ENCODE measurements around the gene KAT6B.

Gene KAT6B

DNA sequence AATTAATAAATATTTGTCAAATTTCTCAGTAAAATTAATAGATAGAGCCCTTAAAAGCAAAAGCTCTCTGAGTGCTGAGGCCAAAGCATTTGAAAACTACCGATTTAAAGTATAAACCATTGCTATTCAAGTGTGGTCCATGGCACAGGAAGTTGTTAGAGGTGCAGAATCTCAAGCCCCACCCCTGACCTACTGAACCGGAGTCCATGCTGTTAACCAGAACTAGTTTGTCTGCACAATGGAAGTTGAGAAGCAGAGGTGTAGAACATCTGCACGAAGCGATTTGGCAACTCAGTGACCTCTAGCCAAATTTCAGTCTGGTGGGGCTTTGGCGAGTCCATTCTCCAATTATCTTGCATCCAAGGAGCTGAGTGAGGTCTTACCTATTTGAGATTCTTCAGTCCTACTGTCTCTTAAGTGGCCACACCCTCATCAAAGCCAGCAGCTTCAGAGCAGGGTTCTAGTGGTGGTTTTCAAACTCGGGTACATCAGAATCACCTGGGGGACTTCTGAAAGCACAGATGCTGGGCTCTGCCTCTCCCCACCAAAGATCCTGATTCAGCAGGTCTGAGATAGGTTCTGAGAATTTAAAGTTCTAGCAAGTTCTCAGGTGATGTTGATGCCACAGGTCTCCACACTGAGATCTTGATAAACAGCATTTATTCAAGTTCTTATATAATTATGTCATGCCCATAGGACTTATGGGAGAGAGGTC, 188.3 kb downstream of the KAT6B start:
- no peak for DNase-seq (ENCODE audit: low read depth in 2 of 2)

DNA sequence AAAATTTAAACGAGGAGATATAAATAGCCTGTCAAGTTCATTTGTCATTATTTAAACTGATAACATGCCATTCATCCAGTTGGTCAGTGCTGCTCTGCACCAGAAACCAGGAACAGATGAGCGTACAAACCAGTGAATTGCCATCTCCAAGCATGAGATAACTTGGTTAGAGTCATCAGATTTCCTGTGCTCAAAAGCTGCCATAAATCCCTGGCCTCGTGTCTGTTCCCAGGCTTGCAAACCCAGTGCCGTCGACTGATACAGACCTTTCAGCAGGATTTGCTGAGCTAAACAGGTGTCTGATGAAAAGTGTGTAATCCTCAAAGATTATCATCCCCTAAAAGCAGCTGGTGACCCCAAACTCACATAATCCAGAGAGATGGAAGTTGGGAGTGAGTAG, 189.0 kb downstream of the KAT6B start:
- DNase-seq (ENCODE audit: low read depth in 2 of 2) = no peak

DNA sequence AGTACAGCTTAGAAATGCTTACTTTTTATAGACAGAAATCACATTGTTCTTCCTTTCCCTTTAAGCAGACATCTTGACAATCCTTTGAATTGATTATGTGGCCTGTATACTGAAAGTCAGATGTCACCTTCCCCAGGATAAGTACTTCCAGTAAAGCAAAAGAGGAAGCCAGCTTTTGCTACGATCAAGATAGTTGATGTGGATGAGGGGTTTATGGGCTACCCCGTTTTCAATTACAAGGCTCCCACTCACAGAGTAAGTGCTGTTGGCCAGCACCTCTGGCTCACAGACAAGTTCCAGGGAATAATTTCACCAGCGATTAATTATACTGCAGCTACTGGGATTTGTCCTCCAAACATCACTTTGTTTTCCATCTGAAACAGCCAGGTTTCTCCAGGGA, 189.9 kb downstream of the KAT6B start:
- DNase-seq (ENCODE audit: low read depth in 2 of 2) = no peak

DNA sequence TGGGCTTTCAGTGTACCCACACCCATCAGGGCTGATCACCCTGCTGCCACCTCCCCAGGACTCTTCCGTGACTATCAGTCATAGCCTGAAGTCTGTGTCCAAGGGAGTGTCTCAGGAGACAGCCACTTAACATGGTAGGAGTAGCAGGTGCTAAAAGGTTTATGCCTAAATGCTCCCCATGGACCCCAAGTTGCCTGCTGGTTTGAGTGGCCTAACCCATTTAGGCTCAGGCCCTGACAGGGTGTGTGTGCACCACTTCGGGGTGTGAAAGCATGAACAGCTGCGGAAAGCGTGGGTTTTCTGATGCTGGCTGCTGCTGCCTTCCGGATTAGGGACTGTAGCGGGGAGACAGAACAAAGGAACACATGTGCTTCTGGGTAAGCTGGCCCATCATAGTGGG, 191.9 kb downstream of the KAT6B start:
- no peak for DNase-seq (ENCODE audit: low read depth in 2 of 2)

DNA sequence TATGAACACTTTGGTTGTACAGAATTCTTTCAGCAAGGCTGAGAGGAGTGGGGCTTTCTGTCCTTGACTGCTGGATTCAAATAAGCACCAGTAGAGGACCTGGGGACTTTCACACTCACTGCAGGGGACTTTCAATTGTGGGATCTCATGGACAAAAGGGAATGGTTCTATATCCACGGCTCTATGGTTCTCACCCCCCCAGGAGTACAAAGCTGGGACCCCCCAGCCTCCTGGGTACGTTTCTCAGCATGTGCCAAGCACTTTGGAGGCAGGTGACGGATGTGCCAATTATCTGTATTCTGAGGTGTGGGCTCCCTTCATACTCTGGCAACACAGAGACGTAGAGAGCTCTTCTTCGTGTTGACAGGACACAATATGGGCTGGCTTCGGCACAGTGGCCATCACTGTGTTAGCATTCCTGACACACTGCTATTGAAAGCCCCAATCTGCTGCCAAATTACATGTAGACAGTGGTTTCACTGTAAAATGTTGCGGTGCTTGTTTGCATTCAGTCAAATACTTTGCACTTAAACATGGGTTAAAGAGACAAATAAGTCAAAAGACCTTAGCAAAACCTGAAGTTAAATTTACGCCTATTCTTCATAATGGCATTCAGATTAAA, 192.4 kb downstream of the KAT6B start:
- DNase-seq (ENCODE audit: low read depth in 2 of 2) = no peak

DNA sequence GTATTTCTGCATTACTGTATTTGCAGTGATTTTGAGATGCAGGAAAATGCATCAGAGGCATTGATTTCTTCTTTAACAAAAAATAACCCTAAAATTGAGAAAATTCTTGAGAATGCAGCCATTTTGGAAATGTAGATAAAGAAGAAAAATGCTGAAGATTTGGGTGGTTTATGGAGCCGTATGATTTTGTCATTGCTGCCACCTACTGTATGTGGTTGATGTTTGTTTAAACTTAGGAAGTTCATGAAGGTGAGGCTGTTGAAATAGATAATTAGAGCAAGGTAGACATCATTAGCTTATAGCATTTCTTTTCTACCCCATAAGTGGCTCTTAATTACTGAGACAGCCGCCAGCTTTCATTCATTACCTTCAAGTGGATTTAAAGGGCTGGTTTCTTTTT, 193.0 kb downstream of the KAT6B start:
- DNase-seq (ENCODE audit: low read depth in 2 of 2) = peak in 1 of 2 experiments; percentile 13

DNA sequence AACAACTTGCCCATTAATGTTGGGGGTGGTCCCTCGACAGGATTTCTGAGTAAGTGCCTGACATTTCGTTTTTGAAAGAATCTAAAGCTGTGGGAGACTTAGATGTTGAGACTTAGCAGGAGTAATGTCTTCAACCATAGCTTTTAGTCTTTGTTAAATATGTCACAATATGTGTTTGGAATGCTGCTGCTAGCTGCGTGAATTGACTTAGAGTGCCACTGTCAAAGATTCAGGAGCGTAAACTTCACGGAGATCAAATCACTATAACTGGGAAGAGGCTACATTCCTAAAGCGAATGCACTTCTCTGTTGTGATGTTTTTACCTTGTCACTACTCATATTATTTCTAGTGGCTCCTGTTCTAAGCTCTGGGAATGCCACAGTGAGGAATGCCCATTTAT, 193.8 kb downstream of the KAT6B start:
- no peak for DNase-seq (ENCODE audit: low read depth in 2 of 2)

DNA sequence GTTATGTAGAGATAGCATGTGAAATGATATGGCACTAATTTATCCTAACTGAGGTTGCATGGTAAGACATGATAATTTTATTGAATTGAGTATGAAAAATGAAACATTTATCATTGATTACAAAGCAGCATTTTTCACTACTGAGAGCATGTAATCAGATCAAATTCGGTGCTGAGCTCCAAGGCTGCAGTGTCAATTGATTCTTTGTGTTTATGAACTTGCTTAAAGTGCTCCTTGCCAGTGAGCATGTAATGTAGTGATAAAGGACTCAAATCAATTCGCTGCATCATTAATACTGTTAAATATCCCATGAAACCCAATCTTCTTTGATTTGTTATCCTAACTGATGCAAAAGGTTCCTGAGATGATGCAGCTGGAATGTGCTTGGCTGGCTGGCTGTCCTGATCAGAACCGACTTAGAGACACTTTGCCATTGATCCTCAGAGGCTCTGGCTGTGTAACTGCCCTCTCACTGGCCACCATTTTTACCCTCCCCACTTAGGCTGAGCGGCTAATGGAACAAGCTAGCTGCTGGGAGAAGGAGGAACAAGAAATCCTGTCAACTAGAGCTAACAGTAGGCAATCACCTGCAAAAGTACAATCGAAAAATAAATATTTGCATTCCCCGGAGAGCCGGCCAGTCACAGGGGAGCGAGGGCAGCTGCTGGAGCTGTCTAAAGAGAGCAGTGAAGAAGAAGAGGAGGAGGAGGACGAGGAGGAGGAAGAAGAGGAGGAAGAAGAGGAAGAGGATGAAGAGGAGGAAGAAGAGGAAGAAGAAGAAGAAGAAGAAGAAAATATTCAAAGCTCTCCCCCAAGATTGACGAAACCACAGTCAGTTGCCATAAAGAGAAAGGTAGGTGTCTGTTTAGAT, 195.2 kb downstream of the KAT6B start:
- DNase-seq (ENCODE audit: low read depth in 2 of 2) = no peak

DNA sequence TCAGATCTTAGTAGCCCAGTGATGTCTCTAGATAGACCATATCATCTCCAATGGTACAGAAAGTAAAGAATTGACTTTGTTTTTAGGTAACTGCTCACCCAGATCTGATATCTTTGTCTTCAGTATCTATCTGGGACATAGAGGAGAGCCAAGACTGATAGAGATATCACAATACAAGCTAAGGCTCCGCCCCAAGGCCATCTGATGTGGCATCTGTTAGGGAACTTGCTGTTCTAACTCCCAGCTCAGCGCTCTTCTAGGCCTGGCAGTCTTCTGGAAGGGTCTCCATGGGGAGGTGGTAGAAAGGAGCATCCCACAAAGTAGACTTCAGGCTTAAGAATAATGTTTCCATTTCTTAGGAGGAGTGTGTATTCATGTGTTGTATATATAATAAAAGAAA, 196.7 kb downstream of the KAT6B start:
- DNase-seq (ENCODE audit: low read depth in 2 of 2) = no peak

DNA sequence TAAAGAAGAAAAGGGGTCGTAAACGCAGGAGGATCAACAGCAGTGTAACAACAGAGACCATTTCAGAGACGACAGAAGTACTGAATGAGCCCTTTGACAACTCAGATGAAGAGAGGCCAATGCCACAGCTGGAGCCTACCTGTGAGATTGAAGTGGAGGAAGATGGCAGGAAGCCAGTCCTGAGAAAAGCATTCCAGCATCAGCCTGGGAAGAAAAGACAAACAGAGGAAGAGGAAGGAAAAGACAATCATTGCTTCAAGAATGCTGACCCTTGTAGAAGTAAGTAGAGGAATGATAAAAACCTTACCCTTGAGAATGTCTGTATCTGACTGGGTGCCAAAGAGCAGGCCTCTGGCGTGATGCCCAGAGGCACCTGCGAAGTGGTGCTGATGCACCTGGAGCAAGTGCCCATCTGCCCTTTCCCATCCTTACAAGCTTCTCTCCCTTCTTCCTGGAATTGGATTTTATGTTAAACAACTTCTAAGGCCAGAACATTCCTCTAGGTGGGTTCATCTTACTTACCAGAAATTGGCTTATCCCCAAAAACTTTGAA, 198.6 kb downstream of the KAT6B start:
- DNase-seq (ENCODE audit: low read depth in 2 of 2) = no peak

DNA sequence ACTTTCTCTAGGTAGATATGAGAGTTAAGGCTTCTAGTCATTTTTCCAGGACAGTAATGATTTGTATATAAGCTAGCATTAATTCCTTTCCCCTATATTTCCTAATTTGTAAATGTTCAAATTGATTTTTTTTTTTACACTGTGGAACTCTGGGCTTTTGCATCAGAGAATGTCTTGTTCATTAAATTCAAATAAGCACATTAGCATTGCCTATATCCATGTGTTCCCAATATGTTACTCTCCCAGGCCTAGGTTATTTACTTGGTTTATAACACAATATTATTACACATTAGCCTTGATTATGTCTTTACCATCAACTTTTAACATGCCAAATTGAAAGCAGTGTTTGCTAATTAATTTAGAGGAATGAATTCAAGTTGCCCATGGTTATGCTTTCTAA, 201.6 kb downstream of the KAT6B start:
- DNase-seq (ENCODE audit: low read depth in 2 of 2) = no peak

DNA sequence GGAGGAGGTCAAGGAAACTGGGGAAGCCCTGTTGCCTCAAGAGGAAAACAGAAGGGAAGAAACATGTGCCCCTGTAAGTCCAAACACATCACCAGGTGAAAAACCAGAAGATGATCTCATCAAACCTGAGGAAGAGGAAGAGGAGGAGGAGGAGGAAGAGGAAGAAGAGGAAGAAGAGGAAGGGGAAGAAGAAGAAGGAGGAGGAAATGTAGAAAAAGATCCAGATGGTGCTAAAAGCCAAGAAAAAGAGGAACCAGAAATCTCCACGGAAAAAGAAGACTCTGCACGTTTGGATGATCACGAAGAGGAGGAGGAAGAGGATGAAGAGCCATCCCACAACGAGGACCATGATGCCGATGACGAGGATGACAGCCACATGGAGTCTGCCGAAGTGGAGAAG, 202.3 kb downstream of the KAT6B start:
- DNase-seq (ENCODE audit: low read depth in 2 of 2) = no peak

DNA sequence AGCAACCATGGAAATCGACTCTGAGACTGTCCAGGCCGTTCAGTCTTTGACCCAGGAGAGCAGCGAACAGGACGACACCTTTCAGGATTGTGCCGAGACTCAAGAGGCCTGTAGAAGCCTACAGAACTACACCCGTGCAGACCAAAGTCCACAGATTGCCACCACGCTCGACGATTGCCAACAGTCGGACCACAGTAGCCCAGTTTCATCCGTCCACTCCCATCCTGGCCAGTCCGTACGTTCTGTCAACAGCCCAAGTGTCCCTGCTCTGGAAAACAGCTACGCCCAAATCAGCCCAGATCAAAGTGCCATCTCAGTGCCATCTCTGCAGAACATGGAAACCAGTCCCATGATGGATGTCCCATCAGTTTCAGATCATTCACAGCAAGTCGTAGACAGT, 203.0 kb downstream of the KAT6B start:
- no peak for DNase-seq (ENCODE audit: low read depth in 2 of 2)

DNA sequence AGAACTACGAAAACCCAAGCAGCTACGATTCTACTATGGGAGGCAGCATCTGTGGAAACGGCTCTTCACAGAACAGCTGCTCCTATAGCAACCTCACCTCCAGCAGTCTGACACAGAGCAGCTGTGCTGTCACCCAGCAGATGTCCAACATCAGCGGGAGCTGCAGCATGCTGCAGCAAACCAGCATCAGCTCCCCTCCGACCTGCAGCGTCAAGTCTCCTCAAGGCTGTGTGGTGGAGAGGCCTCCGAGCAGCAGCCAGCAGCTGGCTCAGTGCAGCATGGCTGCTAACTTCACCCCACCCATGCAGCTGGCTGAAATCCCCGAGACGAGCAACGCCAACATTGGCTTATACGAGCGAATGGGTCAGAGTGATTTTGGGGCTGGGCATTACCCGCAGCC, 203.5 kb downstream of the KAT6B start:
- DNase-seq (ENCODE audit: low read depth in 2 of 2) = no peak

DNA sequence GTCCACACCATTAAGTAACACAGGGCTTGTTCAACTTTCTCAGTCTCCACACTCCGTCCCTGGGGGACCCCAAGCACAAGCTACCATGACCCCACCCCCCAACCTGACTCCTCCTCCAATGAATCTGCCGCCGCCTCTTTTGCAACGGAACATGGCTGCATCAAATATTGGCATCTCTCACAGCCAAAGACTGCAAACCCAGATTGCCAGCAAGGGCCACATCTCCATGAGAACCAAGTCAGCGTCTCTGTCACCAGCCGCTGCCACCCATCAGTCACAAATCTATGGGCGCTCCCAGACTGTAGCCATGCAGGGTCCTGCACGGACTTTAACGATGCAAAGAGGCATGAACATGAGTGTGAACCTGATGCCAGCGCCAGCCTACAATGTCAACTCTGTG, 204.0 kb downstream of the KAT6B start:
- DNase-seq (ENCODE audit: low read depth in 2 of 2) = no peak

DNA sequence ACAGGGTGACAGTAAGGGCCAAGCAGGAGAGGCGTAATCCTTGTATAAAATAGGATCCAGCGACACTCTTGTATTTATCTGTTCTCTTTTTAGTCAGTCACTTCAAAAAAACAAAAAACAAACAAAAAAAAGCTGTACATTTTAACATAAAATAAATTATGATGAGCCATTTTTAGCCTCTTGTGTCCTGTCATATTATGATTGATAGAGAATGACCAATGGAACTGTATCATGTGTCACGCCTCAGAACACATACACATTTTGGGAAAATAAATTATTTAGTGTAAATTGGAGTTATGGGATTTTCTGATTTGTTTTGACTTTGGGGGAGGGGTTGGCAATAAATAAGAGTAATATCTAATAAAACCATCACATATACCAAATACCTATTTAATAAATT, 205.7 kb downstream of the KAT6B start:
- DNase-seq (ENCODE audit: low read depth in 2 of 2) = no peak

DNA sequence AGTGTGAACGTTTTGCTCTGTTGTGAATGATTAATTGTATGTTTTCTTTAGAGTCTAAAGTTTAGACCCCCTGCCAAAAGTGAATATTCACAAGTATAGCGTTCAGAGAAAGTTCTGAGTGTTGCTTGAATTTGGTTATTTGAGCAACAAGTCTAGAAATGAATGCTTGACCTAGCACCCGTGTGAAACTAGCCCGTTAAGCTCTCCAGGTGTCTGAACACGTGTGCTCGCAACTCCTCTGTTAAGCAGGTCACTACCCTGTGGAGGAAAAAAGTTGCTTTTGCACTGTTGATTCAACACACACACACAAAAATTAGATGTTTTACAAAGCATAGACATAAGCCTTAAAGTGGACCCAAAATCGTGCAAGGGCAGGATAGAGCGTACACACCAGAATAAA, 206.4 kb downstream of the KAT6B start:
- no peak for DNase-seq (ENCODE audit: low read depth in 2 of 2)

DNA sequence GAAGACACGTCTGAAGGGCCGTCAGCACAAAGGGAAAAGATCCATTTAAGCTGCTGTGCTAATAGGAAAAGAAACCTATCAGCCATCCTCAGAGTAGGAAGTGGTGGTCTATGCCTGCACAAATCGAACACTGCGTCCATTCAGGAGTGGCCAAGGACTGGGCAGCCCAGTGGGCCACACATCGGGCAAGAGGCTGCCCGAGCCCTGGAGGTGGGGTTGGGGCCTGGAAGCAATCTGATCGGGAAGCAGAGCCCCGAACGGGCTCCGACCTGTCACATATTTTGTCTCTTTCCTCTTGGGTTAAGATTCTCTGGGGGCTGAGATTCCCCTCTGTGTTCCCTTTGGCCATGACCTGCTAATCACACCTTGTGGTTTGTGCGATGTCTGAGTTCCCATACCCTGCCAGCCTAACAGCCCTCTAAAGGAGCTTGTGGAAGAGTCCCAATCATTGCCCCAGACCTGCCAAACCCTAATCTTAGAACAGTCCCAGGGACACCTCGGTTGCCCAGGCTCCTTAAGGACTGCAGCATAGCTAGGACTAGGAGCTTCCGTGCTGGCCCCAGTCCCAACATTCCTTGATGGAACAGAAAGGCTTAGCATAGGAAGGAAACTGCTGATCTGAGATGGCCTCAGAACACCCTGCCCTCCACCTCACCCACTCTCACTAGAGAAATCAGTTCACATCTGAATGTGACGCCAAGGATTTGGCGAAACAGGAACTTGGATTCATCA, 207.2 kb downstream of the KAT6B start:
- DNase-seq (ENCODE audit: low read depth in 2 of 2) = no peak

DNA sequence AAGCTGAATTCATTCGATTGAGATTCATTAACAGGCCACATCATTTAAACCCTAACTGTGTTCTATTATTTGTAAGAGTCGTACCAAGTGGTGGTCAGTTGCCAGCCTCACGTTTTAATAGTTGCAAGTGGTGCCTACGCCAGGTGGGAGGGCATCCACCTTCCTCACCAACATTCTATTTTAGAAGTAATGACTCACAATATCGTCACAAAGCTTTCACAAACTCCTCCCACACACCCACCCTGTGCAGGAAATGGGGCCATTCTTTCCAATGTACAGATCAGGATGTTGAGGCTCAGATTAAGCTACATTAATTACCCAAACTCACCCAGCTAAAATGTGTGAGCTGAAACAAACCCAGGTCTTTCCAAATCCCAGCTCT, 207.7 kb downstream of the KAT6B start:
- no peak for DNase-seq (ENCODE audit: low read depth in 2 of 2)

DNA sequence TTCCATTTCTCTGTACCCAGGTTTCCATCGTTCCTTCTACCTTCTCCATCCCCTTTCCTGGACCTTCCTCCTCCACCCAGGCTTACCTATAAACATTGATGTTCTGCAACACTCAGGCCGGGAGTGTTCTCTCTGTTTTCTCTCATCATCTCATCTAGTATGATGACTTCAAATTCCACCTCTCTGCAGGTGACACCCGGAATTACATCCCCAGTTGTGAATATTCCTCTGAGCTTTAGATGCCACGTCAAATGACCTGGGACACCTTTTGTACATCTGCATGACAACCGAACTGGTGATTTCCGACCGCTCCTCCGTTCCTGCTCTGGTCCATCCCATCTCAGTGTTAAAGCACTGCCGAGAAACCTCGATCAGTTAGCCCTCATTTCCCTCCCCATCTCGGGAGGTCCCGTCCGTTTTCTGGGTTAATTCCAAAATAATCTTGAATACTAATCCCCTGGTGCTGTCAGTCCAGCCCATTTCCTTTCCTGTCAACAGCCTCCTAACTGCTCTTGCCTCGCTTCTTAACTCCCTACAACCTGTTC, 208.4 kb downstream of the KAT6B start:
- DNase-seq (ENCODE audit: low read depth in 2 of 2) = no peak

DNA sequence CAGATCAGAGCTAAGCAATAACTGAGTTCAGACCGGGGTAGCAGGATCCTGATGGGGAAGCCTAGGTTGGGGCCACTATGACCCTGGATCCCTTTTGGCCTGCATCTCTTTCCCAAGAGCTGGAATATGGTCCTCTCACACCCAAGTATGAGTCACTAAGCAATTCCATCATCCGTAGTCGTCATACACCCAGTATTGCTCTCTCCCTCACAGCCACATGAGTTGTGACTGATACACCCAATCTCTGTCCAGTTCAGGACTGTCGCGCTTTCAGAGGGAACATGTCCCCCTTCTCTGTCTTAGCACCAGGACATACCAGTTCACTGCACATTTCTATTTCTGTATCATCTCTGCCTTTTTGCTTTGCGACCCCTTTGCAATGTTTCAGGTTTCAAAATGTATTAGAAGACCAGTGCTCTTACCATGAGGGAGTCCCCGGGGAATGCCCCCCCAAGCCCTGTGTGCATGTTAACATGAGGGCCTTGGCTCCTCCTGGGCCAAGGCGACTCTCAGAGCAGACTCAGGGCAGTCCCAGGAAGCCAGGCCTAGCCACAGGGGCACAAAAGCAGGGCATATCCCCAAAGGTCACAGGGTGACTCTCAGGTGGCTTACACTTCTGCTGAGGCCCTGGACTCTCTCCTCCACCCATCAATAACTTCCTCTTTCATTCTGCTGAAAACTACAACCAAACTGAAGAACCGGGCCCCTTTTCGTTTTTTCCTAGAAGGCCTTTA, 209.7 kb downstream of the KAT6B start:
- DNase-seq (ENCODE audit: low read depth in 2 of 2) = no peak

Data from fibroblast of skin of left biceps (primary cell).